ENCODE data around the gene SYT8.
A peak's percentile ranks its signal among the peaks of the same experiment; 100 is the strongest.

Gene SYT8

GRCh38 chr11:1860108-1860507 is 25.3 kb downstream of the SYT8 start:
- no peak for DNase-seq (ENCODE audit: low spot score)

- no peak for DNase-seq (ENCODE audit: low spot score)
These were observed 26.9 kb downstream of the SYT8 start for GRCh38 chr11:1861435-1862411.

GRCh38 chr11:1862588-1863351 is 28.0 kb downstream of the SYT8 start:
- no peak for DNase-seq (ENCODE audit: low spot score)

- no peak for DNase-seq (ENCODE audit: low spot score)
These were observed 28.8 kb downstream of the SYT8 start for GRCh38 chr11:1863352-1864216.

- DNase-seq (ENCODE audit: low spot score), result no peak
These were observed 29.4 kb downstream of the SYT8 start for GRCh38 chr11:1864231-1864630.

GRCh38 chr11:1864831-1865665 is 30.3 kb downstream of the SYT8 start:
- DNase-seq (ENCODE audit: low spot score), result no peak

GRCh38 chr11:1866226-1866625 is 31.4 kb downstream of the SYT8 start:
- no peak for DNase-seq (ENCODE audit: low spot score)

GRCh38 chr11:1866776-1867175 is 32.0 kb downstream of the SYT8 start:
- no peak for DNase-seq (ENCODE audit: low spot score)

- DNase-seq (ENCODE audit: low spot score), result no peak
These were observed 32.6 kb downstream of the SYT8 start for GRCh38 chr11:1867381-1867780.

- DNase-seq (ENCODE audit: low spot score), result no peak
These were observed 33.4 kb downstream of the SYT8 start for GRCh38 chr11:1868056-1868635.

GRCh38 chr11:1868636-1869291 is 34.0 kb downstream of the SYT8 start:
- no peak for DNase-seq (ENCODE audit: low spot score)

- no peak for DNase-seq (ENCODE audit: low spot score)
These were observed 34.9 kb downstream of the SYT8 start for GRCh38 chr11:1869427-1870325.

- DNase-seq (ENCODE audit: low spot score), result no peak
These were observed 35.5 kb downstream of the SYT8 start for GRCh38 chr11:1870326-1870696.

GRCh38 chr11:1870721-1871466 is 36.1 kb downstream of the SYT8 start:
- peak; percentile 49 for DNase-seq (ENCODE audit: low spot score)

- no peak for DNase-seq (ENCODE audit: low spot score)
These were observed 36.7 kb downstream of the SYT8 start for GRCh38 chr11:1871531-1871930.

- no peak for DNase-seq (ENCODE audit: low spot score)
These were observed 37.6 kb downstream of the SYT8 start for GRCh38 chr11:1872267-1872985.

GRCh38 chr11:1873048-1873812 is 38.4 kb downstream of the SYT8 start:
- no peak for DNase-seq (ENCODE audit: low spot score)
